ENCODE results near the gene KRT6B.
"Not testable (repeated sequence)": the region's sequence is repeated elsewhere in the genome, so short reads cannot be mapped to it uniquely, and the experiment has no call there.

KRT6B gene

DNA sequence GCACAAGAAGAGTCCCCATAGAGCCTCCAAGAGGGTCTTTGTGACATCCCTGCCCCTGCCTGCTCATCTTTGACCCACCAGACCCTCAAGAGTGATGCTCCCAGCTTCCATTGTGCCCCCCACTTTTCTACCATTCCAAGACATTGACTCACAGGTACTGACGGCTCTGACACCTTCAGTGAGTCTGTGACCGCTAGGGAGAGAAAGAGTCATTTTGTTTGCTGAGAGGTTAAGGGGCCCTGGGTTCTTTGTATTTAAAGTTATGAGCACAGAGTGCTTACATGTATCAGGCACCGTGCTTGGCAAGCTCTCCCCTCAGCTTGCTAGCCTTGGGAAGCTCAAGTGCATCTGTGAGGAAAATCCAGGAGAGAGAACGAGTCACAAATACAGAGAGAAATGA is 38.7 kb downstream of the KRT6B start:
- no peak for DNase-seq (ENCODE audit: low read depth in 2 of 2)

DNA sequence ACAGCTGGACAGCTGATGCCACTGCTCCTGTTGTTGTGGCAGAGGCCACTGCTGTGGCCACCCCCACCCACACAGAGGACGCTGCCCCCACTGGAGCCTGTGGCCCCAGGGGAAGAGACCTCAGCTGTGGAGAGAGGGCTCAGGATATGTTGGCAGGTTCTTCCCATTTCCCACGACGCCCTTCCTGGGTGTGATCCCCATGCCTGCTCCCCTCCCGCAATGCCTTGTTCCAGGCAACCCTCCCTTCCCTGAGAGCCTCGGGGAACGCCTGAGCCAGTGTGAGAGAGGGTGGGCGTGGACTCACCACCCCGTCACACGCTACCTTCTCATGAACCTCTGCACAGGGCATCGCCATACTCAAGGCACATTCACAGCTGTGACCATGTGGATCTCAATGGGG is 40.1 kb downstream of the KRT6B start:
- DNase-seq (ENCODE audit: low read depth in 2 of 2) = no peak

DNA sequence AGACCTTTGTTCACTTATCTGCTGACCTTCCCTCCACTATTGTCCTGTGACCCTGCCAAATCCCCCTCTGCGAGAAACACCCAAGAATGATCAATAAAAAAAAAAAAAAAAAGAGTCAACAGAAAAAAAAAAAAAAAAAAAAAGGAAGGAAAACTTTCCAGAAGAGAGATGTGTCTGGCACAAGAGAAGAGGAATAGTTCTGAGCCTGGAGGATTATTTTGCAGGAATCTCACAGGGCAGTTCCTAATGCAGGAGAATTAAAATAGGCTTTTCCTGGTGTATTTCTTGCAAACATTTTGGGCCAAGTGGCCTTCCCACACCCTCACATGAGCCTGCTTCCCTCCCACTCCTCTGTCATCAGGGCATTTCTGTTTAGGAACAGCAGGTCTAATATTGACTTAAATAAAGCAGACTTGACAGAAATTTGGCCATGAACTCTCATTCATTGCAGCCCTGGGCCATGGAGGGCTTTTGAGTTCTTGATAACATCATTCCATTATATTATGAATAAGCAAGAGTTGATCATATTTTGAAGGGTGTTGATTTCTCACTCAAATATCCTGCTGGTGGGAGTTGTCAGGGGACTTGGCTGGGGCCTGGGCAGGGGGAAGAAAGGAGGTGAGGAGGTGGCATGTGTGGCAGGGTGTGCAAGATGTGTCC is 41.2 kb downstream of the KRT6B start:
- DNase-seq (ENCODE audit: low read depth in 2 of 2) = not testable (repeated sequence)

DNA sequence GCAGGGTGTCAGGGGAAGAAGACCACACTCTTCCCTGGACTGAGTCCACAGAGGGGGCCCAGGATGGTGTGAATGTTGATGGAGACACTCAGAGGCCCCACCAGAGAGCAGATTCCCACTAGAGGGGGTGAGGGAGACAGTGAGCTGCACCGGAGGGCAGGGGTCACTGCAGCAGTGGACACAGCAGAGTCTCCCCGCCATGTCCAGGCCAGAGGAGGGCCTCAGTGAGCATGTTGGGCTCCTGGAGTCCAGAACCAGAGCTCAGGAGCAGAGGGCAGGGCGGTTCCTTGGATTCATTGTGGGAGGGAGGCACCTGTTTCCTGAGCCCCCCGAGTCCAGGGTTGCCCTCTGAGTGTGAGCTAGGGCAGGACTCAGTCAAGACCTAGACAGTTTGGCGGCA is 44.0 kb downstream of the KRT6B start:
- no peak for DNase-seq (ENCODE audit: low read depth in 2 of 2)

DNA sequence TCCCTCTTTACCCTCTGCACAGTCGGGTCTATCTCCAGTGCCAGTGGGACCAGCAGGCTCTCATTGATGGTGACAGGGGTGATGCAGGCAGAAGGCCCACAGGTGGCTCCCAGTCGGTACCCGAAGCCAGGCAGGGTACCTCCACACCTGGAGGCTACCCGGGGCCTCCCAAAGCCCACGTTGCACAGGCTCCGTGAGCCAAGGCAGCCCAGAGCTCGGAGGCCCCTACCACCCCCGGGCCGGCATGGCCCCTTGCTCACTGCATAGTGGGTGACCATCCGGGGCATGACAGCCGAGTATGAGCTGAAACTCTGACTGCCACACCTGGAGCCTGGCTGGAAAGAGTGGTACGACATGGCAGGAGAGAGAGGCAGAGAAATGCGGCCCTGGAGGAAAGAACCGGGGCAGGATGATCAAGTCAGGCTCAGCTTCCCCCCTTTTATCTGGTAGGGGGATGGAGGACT is 46.0 kb downstream of the KRT6B start, which contains the start of gene KRT82:
Gene KRT82, minus strand, starts transcription at position 414 of the 464 bp plus-strand sequence. Its CDS starts 58 bp downstream, at position 356.
- DNase-seq (ENCODE audit: low read depth in 2 of 2) = no peak

DNA sequence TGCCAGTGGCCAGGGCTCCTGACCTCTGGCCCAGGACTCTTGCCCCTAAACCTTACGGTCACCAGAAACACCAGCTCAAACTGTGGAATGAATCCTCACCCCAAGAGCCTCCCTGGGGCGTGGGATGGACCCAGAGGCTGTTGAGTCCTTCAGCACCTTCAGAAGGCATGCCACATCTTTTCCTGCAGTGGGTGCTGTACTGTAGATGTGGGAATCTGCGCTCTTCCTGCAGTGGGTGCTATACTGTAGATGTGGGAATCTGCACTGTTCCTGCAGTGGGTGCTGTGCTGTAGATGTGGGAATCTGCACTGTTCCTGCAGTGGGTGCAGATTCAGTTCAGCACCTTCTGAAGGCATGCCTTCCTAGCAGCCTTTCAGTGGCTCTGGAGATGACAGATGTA is 47.0 kb downstream of the KRT6B start:
- no peak for DNase-seq (ENCODE audit: low read depth in 2 of 2)

DNA sequence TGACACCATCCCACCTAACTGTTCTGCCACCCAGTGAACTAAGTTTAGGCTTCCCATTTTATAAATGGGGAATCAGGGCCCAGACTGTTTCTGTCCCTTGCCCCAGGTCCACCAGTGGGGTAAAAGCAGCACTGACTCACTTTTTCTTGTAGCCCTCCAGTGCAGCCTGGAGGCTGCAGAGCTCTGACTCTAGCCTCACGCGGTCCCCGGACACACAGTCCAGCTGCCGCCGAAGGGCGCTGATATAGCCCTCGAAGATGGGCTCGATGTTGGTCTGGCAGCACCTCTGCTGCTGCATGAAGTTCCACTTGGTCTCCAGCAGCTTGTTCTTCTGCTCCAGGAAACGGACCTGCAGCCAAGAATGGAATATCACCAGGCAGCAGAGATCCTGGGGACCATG is 48.4 kb downstream of the KRT6B start:
- no peak for DNase-seq (ENCODE audit: low read depth in 2 of 2)

DNA sequence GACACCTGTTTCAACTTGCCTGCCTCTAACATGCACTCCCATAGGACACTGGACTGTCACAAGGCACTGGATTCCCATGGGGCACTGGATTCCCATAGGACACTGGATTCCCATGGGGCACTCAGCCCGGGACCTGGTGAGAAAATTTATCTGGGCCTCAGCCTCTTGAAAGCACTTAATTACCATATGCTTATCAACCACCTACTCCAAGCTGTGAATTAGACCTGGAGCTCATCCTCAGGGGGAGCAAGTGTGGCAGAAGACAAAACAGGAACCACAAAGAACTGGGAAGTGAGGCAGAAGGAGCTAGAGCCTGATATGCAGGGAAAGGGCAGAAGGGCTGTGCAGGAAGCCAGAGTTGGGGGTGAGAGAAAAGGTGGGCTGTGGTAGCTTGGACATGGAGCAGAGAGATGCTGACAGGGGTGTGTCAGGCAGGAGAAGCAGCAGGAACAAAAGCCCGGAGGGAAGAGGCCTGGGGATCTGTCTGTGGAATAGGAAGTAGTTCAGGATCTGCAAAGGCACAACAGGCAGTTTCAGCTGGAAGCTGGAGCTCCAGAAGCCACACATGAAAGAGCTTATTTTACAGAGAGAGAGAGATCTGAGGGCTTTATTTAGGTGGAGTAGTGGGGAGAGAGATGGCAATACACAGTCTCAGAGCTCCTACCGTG is 48.9 kb downstream of the KRT6B start:
- DNase-seq (ENCODE audit: low read depth in 2 of 2) = no peak

DNA sequence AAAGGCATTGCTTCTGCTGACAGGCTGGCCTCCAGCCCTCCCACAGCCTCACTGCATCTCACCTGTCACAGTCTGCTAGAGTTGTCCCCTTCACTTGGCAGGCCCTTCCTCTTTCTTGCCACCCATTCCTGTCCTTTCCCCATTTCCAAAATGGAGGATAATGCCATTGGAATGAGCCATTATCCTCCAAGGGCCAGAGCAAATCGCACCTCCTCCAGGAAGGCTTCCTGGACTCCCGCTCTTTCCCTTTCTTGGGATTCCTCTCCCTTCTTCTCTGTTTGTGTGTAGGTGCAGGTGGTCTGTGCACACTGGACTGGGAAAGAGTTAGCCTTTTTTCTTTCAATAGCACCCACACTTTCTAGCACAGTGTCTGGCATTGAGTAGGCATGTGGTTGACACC is 49.6 kb downstream of the KRT6B start:
- no peak for DNase-seq (ENCODE audit: low read depth in 2 of 2)

DNA sequence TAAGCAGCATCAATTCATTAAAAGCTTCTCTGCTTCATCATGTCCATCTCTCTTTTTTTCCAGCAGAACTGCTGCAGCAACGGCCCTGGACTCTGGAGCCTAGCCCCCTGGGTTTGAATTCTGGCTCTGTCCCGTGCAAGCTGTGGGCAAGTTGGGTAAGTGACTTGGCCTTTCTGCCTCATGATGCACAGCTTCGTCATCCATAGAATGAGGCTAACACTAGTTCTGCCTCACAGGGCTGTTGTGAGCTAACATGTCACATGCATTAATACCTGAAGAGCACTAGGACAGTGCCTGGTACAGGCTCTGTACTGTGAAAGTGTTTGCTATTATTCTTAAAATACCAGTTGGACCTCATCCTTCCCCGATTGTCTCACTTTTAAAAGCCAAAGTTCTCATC is 50.0 kb downstream of the KRT6B start:
- DNase-seq (ENCODE audit: low read depth in 2 of 2) = no peak

DNA sequence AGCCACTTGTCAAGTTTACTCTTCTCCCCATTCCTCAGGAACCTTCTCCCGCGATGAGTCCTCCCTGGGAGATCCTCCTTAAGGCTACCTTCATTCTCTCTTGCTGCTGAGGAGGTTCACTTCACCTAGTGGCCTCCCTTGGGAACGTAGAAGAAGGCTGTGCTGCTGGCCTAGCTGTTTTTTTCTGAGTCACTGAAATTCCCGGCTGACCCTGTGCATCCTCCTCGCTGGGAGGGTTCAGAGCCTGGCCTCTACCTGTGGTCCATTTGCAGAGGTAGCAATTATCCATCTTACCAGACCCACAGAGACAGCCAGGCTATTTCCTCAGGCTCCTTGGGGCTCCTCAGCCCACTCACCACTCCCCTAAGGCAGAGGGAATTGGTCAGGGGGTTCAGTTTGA is 50.4 kb downstream of the KRT6B start:
- DNase-seq (ENCODE audit: low read depth in 2 of 2) = no peak

DNA sequence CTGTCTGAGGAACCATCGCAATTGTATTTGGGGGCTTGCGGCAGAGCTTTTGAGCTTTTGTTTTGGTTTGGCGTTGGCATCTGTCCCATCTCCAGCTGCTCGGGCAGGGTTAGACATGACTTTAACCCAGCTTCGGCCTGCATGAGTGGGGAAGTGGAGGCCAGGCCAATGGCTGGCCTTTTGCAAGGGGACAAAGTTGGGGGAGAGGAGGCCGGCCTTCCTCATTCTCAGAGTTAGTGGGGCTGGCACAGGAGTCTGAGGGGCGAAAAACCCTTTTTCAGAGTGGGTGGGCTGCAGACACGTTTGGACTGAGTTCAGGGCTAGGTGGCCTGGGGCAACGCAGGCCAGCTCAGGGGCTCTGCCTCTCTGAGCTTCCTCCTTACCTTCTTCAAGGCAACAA is 51.0 kb downstream of the KRT6B start:
- no peak for DNase-seq (ENCODE audit: low read depth in 2 of 2)

DNA sequence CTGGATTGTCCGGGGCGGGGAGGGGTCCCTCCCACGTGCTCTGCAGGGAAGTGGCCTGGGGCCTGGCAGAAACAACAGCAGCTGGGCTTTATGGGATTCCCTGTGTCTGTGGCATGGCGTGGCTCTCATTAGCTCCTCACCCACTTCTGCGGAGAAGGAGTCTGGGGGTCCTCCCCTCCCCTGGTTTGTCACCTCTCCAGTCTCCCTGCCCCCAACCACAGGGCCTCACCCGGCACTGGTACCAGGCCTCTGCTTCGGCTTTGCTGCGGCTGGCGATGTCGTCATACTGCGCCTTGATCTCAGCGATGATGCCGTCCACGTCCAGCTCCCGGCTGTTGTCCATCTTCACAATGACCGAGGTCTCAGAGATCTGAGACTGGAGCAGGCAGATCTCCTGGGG is 52.2 kb downstream of the KRT6B start:
- no peak for DNase-seq (ENCODE audit: low read depth in 2 of 2)

DNA sequence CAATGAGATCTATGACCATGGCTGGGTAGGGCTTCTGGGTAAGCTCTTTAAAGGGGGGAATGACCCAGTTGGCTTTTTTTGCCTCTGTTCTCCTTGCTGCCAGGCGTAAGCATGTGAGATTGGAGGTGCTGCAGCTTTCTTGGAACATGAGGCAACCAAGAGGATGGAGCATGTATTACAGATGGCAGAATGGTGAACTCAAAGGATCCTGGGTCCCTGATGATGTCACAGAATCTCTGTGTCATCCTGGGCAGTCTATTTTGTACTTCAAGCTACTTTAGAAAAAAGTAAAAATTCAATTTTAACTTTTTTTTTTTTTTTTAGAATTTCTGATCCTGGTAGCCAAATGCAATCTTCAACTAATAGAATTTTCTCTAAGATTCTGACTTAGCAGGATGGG is 53.8 kb downstream of the KRT6B start:
- no peak for DNase-seq (ENCODE audit: low read depth in 2 of 2)

DNA sequence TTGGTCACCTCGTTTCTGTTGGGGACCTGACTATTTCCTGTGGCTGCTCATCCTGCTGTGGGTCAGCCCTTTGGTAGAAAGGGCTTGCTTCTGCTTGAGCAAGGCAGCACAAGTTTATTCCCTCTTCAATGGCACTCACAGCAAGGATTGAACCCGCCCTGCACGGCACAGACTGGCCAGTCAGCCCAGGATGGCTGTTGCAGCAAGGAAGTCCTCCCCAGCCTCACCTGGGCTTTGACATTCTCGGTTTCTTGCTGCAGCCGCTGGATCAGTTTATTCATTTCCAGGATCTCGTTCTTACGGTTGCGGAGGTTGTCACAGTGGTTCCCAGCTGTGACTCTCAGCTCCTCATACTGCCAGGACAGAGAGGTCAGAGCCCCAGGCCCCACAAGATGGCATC is 55.3 kb downstream of the KRT6B start:
- DNase-seq (ENCODE audit: low read depth in 2 of 2) = no peak

Measured in stimulated activated CD8-positive, alpha-beta memory T cell treated with anti-CD3 and anti-CD28 coated beads, Interleukin-2, amount 100 ng/mL, for 48 hours (primary cell).